SK-N-SH (cell line): Measurements from ENCODE around the gene C1QL1. TPM values are rescaled to one million over a fixed set of nuclear protein-coding genes. Genes with fewer than 3 reads are reported as not detected.

Source experiments
- CTCF ChIA-PET: fragments of 300-600, 350-600 bp; formaldehyde crosslinking; extraction: SDS; loops from one replicate; lab custom pipeline; 2021; lab: Yijun Ruan, JAX
- POLR2A ChIA-PET: fragments of 350-600 bp; sonication (Branson Sonifier 250); formaldehyde crosslinking; extraction: SDS; loops from one replicate; lab custom pipeline; 2020; ENCODE audit warnings: antibody characterized with exemption, inconsistent platforms; lab: Yijun Ruan, JAX
- DNase-seq: peaks from one replicate; pipeline ENCODE4 v3.0.0; 2012
- H2AFZ ChIP-seq: fragments of 200-600 bp; sonication (generic); 2 replicates; pipeline ENCODE4 v1.8.1; 2016; ENCODE audit warnings: antibody characterized with exemption, mild to moderate bottlenecking, low read depth
- H3F3A ChIP-seq: fragments of 200-600 bp; sonication (generic); replicated peaks from 2 replicates; pipeline ENCODE3; 2016; ENCODE audit warnings: antibody characterized with exemption, mild to moderate bottlenecking; ENCODE audit not compliant: insufficient read depth
- H3K27ac ChIP-seq, 2 experiments: fragments of 200-500 bp in 1 of 2; fragments of 200-600 bp in 1 of 2; sonication (Bioruptor generic) in 1 of 2; sonication (generic), shearing (Covaris generic) in 1 of 2; 2 replicates each; pipeline versions ENCODE4 v1.5.1 to v1.6.1; 2014 to 2016; ENCODE audit warnings: low read depth in 2 of 2, inconsistent platforms in 1 of 2, low read length in 1 of 2, mild to moderate bottlenecking in 1 of 2, mixed read lengths in 1 of 2
- H3K27me3 ChIP-seq: fragments of 200-600 bp; sonication (generic), shearing (Covaris generic); 2 replicates; pipeline ENCODE4 v1.6.1; 2016; ENCODE audit warnings: mixed run types; ENCODE audit not compliant: insufficient read depth
- H3K36me3 ChIP-seq, 2 experiments: fragments of 200-500 bp in 1 of 2; fragments of 200-600 bp in 1 of 2; sonication (Bioruptor generic) in 1 of 2; sonication (generic) in 1 of 2; replicated peaks in 1 of 2; 2 replicates each; pipeline versions ENCODE3 to v1.5.1; 2014 to 2016; ENCODE audit warnings: low read length in 1 of 2, mild to moderate bottlenecking in 1 of 2; ENCODE audit not compliant: insufficient read depth in 2 of 2, control insufficient read depth in 1 of 2
- H3K4me1 ChIP-seq, 2 experiments: fragments of 200-500 bp in 1 of 2; fragments of 200-600 bp in 1 of 2; sonication (Bioruptor generic) in 1 of 2; sonication (generic), shearing (Covaris generic) in 1 of 2; 2 replicates each; pipeline versions ENCODE4 v1.5.1 to v1.6.1; 2014 to 2016; ENCODE audit warnings: low read depth in 1 of 2, low read length in 1 of 2, mixed run types in 1 of 2; ENCODE audit not compliant: insufficient read depth in 2 of 2, control insufficient read depth in 1 of 2
- H3K4me2 ChIP-seq: fragments of 200-600 bp; sonication (generic), shearing (Covaris generic); 2 replicates; pipeline ENCODE4 v1.6.1; 2017; ENCODE audit warnings: mixed run types
- H3K4me3 ChIP-seq, 2 experiments: fragments of 200-500 bp in 1 of 2; fragments of 200-600 bp in 1 of 2; sonication (Bioruptor generic) in 1 of 2; sonication (generic), shearing (Covaris generic) in 1 of 2; 2 replicates each; pipeline versions ENCODE4 v1.5.1 to v1.8.1; 2014 to 2016; ENCODE audit warnings: low read depth in 2 of 2, inconsistent platforms in 1 of 2, low read length in 1 of 2, mild to moderate bottlenecking in 1 of 2, mixed read lengths in 1 of 2, moderate library complexity in 1 of 2
- H3K79me2 ChIP-seq: fragments of 200-600 bp; sonication (generic); 2 replicates; pipeline ENCODE4 v1.8.1; 2017; ENCODE audit warnings: mild to moderate bottlenecking; ENCODE audit not compliant: insufficient read depth
- H3K9ac ChIP-seq: fragments of 200-600 bp; sonication (generic); 2 replicates; pipeline ENCODE4 v1.6.1; 2017; ENCODE audit warnings: mixed run types
- H3K9me2 ChIP-seq: fragments of 200-600 bp; sonication (generic); 2 replicates; pipeline ENCODE4 v1.6.1; 2017; ENCODE audit warnings: mixed run types
- H3K9me3 ChIP-seq: fragments of 200-600 bp; sonication (generic); 2 replicates; pipeline ENCODE4 v1.6.1; 2017; ENCODE audit warnings: mixed run types, mild to moderate bottlenecking, moderate library complexity
- H4K20me1 ChIP-seq: fragments of 200-600 bp; sonication (generic); 2 replicates; pipeline ENCODE4 v1.6.1; 2017; ENCODE audit warnings: mild to moderate bottlenecking, mixed run types; ENCODE audit not compliant: insufficient read depth
- CHD2 ChIP-seq: fragments of 150-350 bp; IDR thresholded peaks from 2 replicates; pipeline ENCODE4 v1.6.1; 2018; ENCODE audit warnings: low read length; ENCODE audit not compliant: partially characterized antibody
- EZH2phosphoT487 ChIP-seq: fragments of 200-600 bp; sonication (generic); IDR thresholded peaks from 2 replicates; pipeline ENCODE4 v1.6.1; 2017; ENCODE audit warnings: low read depth, mixed run types, mild to moderate bottlenecking, antibody characterized with exemption, moderate library complexity, borderline replicate concordance
- FOXM1 ChIP-seq: IDR thresholded peaks from 2 replicates; pipeline ENCODE4 v1.4.0; 2012; ENCODE audit warnings: low read depth, mild to moderate bottlenecking
- NFIC ChIP-seq: IDR thresholded peaks from 2 replicates; pipeline ENCODE4 v1.4.0; 2012; ENCODE audit warnings: borderline replicate concordance
- RAD21 ChIP-seq: IDR thresholded peaks from 2 replicates; pipeline ENCODE4 v1.6.1; 2012; ENCODE audit warnings: mild to moderate bottlenecking, low read length
- WGBS: methylation state at CpG from one replicate; pipeline ENCODE4 v1.1.6; 2017; ENCODE audit warnings: low lambda C conversion rate; 5-methylcytosine and 5-hydroxymethylcytosine counted together
- polyA plus RNA-seq, 3 experiments: library from polyadenylated mRNA; depleted of rRNA; stranded (reverse); fragments of >200 nt; gene quantifications; 2 replicates each; pipeline ENCODE4 v1.2.3, GENCODE V29; 2012
- small RNA-seq, 7 experiments: library from RNA; depleted of rRNA; stranded (forward); fragments of <200 nt; gene quantifications; one replicate each; pipeline ENCODE3, GENCODE V24; 2012

The C1QL1 gene
- polyA plus RNA-seq, 1 of the 3 experiments (the other 2 are of a cell fraction) = 11.9 TPM

DNA sequence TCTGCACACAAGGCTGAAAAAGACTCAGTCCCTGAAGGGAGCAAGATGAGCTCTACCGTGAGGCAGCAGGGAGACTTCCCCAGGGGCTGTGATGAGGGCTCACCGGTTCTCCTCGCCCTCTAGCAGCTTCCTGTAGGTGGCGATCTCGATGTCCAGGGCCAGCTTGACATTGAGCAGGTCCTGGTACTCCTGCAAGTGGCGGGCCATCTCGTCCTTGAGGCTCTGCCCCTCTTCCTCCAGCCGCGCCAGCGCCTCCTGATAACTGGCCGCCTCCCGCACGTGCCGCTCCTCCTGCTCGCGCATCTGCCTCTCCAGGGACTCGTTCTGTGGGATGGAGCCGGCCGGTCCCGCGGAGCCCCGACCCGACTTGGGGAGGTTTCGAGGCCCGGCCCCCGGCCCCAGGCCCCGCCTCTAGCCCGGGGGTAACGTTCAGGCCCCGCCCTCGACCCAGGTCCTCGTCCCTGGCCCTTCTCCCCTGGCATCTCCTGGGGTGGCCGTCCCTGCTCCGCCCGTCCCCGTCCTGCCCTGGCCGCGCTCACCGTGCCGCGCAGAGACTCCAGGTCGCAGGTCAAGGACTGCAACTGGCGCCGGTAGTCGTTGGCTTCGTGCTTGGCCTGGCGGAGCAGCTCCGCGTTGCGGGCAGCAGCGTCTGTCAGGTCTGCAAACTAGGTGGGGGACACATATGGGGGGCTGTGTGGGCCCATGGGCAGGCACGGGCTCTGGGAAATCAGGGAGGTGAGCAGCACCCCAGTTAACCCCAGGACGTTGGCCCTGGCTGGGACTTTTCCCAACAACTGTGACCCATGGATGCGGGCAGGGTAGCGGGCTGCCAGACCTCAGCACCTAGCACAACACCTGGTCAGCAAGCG is 56.7 kb downstream of the C1QL1 start (continued):
- TF ChIP-seq CHD2 = no peak
- TF ChIP-seq NFIC = no peak
- no peak for TF ChIP-seq FOXM1
- TF ChIP-seq RAD21 = 0 out of 2 replicates have a peak, but pooled peaks have one; percentile 30

DNA sequence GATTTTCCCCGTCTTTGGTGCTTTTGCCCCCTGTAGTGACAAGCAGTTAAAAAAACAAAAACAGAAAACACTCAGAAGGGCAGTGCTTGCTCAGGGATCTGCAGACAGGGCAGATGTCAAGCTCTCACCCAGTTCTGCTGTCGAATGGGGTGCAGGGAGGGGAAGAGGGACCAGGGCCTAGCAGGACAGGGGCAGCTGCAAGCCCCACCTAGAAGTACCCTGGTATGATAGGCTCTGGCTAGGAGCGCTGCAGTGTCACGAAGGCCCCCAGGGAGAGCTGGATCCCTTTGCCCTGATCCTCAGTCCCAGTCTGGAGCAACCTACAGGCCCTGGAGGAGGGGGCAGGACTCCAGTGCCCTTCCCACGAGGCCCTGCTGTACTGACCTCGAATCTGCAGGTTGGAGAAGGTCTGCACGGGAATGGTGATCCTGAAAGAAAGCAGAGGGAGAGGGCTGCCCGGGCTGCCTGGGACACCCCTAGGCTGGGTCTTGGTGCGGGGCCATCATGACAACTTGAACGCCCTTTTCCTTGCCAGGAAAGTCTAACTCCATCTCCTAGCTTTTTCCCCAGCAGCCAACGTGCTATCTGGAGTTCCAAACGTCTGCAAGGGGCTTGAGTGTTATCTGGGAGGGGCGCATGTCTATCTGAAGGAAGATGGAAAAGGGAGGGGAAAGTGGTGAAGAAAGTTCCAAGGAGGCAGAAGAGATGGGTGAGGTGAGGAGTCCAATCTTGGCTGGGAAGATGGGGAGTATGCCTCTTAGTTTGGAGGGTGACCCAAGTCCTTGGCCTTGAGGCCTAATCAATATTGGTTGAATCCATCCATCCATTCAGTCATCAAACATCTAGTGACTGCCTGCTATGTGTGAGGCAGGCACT is 57.6 kb downstream of the C1QL1 start:
- POLR2A ChIA-PET = no interaction called here
- H3K9ac ChIP-seq = peak overlapping the region; percentile 64
- DNase-seq = peak; percentile 30
- CTCF ChIA-PET = interaction anchor here (0.8 to 7.3 kb wide), 10 partner anchors 9 to 225 kb away, joined by 3 to 79 read pairs (median 4); partner anchors contain the start of gene ACBD4
- TF ChIP-seq RAD21 = no peak
- TF ChIP-seq EZH2phosphoT487 = no peak
- peak overlapping the region; percentile 71 for H3K4me2 ChIP-seq
- H3K79me2 ChIP-seq = no peaks in the 10 kb centered on the region
- peaks cover 27% of the 10 kb centered on the region for H3F3A ChIP-seq
- H3K4me1 ChIP-seq = peaks cover 6 to 26% of the 10 kb centered on the region in 2 experiments; a peak in 3 of 4 replicates
- peak overlapping the region; percentile 17 to 93; a peak in 3 of 4 replicates for H3K27ac ChIP-seq
- WGBS = 90% methylated on average over 12 of the region's 13 CpGs
- no peak overlapping the region; the same call in 1 of the 2 replicates for H2AFZ ChIP-seq
- H3K9me2 ChIP-seq = no peaks in the 10 kb centered on the region
- H3K36me3 ChIP-seq = no peaks in the 10 kb centered on the region
- no peak overlapping the region for H3K4me3 ChIP-seq
- no peaks in the 10 kb centered on the region for H3K27me3 ChIP-seq
- H4K20me1 ChIP-seq = no peaks in the 10 kb centered on the region
- H3K9me3 ChIP-seq = no peaks in the 10 kb centered on the region

Small RNA genes lying within 50 kb of the gene (small RNA-seq; reads per million reads assigned to genes)
- gene AC015936.2 = 0 reads per million in 7 experiments
- 0 to 18.7 (median 3.4) reads per million in 7 experiments for gene MIR6783

Other genes starting within 250 kb of the C1QL1 start
- gene ADAM11, start 209.3 kb downstream of the C1QL1 start, polyA plus RNA-seq (2012; rRNA removed) = 1.8 and 2.5 TPM in 2 replicates
- 15.2 and 15.6 TPM in 2 replicates for gene GJC1, start 138.0 kb downstream of the C1QL1 start, polyA plus RNA-seq (2012; rRNA removed)
- gene HIGD1B, start 120.4 kb downstream of the C1QL1 start, polyA plus RNA-seq (2012; rRNA removed) = not detected in 2 replicates
- gene EFTUD2, start 68.9 kb downstream of the C1QL1 start, polyA plus RNA-seq (2012; rRNA removed) = 79.9 and 82.9 TPM in 2 replicates
- 0.48 and 0.71 TPM in 2 replicates for gene GFAP, start 52.8 kb downstream of the C1QL1 start, polyA plus RNA-seq (2012; rRNA removed)
- 12.6 and 14.7 TPM in 2 replicates for gene KIF18B, start 20.5 kb downstream of the C1QL1 start, polyA plus RNA-seq (2012; rRNA removed)
- 47.6 and 48.8 TPM in 2 replicates for gene DCAKD, start 83.3 kb upstream of the C1QL1 start, polyA plus RNA-seq (2012; rRNA removed)
- 30.1 and 31.6 TPM in 2 replicates for gene NMT1, start 93.0 kb upstream of the C1QL1 start, polyA plus RNA-seq (2012; rRNA removed)
- 51.7 and 59.7 TPM in 2 replicates for gene PLCD3, start 164.2 kb upstream of the C1QL1 start, polyA plus RNA-seq (2012; rRNA removed)
- 15.8 and 18.1 TPM in 2 replicates for gene ACBD4, start 167.4 kb upstream of the C1QL1 start, polyA plus RNA-seq (2012; rRNA removed)
- 16.1 and 20.7 TPM in 2 replicates for gene HEXIM1, start 180.2 kb upstream of the C1QL1 start, polyA plus RNA-seq (2012; rRNA removed)
- 8.4 and 9.3 TPM in 2 replicates for gene HEXIM2, start 193.6 kb upstream of the C1QL1 start, polyA plus RNA-seq (2012; rRNA removed)